Hair follicle dermal papilla cell (primary cell): ENCODE results near the gene PEX13. TPM values are rescaled to one million over a fixed set of nuclear protein-coding genes. Genes with fewer than 3 reads are reported as not detected.

ENCODE experiments used
- small RNA-seq: library from RNA; depleted of rRNA; stranded (forward); fragments of <200 nt; gene quantifications from one replicate; pipeline ENCODE3, GENCODE V24; 2012
- total RNA-seq: library from RNA; depleted of rRNA; stranded (reverse); fragments of >200 nt; gene quantifications from 2 replicates; pipeline ENCODE4 v1.2.3, GENCODE V29; 2012

The PEX13 gene
- 29.9 and 41.4 TPM in 2 replicates for total RNA-seq

GRCh38 chr2:61017556-61018317 is at the start of gene PEX13, which contains the start of gene PUS10:
TSS of gene PEX13 (plus strand) at chr2:61017720. CDS start at chr2:61017760, 40 bp downstream.
TSS of gene PUS10 (minus strand) at chr2:61018255. CDS start at chr2:61011890, 6,365 bp downstream.

GRCh38 chr2:61065714-61066709 is 48.5 kb downstream of the PEX13 start, which contains the start of gene SANBR:
TSS of gene SANBR (plus strand) at chr2:61065871. CDS start at chr2:61070351, 4,480 bp downstream.

Small RNA genes lying within 50 kb of the gene (small RNA-seq; reads per million reads assigned to genes)
- not detected for gene RNA5SP95

Other genes with a start within 250 kb of the PEX13 start
- gene REL, start 136.1 kb upstream of the PEX13 start, total RNA-seq = 6.7 and 8.3 TPM in 2 replicates
- gene PUS10, start 535 bp downstream of the PEX13 start, total RNA-seq = 3.8 and 6.5 TPM in 2 replicates
- gene SANBR, start 48.2 kb downstream of the PEX13 start, total RNA-seq = 7.5 and 10.2 TPM in 2 replicates
- gene C2orf74, start 144.5 kb downstream of the PEX13 start, total RNA-seq = 5.5 and 6.8 TPM in 2 replicates